ENCODE measurements around the gene ERCC6L2. TPM values are rescaled to one million over a fixed set of nuclear protein-coding genes. Genes with fewer than 3 reads are reported as not detected.

ERCC6L2 gene
- total and polyA plus RNA-seq, 10 of the 15 experiments (the other 5 are each of a cell fraction or from before 2014, with no cell fraction given), result 8.1 to 45.0 (median 22.6) TPM

- TF ChIP-seq CUX1 (IDR thresholded peaks at IDR 0.05; ENCODE audit: insufficient replicate concordance, low read depth, low read length) (no peak), BACH1 (IDR thresholded peaks at IDR 0.05; ENCODE audit: borderline replicate concordance) (no peak), ZBTB40 (IDR thresholded peaks at IDR 0.05; ENCODE audit: borderline replicate concordance) (no peak), PBX3 (IDR thresholded peaks at IDR 0.05; ENCODE audit: insufficient replicate concordance, low read depth, low read length) (no peak), SIX5 (IDR thresholded peaks at IDR 0.05; ENCODE audit: low read depth, low read length, severe bottlenecking) (no peak), PAX5 (IDR thresholded peaks at IDR 0.05; ENCODE audit: borderline replicate concordance, low read depth, low read length) (no peak), MTA2 (IDR thresholded peaks at IDR 0.05; ENCODE audit: low read depth) (peak; percentile 80)
Measured at GRCh38 chr9:96015876-96016686, 140.6 kb downstream of the ERCC6L2 start (continued).

Small RNAs within 50 kb of the gene (small RNA-seq; reads per million reads assigned to genes)
- gene RNA5SP289 (not detected), gene RNU2-46P (not detected)

All from GM12878 (cell line).